ENCODE results near the gene TMCO4.
A peak's percentile ranks its signal among the peaks of the same experiment; 100 is the strongest.
"Not testable (repeated sequence)": the region's sequence is repeated elsewhere in the genome, so short reads cannot be mapped to it uniquely, and the experiment has no call there.

TMCO4 gene

GRCh38 chr1:19654886-19655717, 144.6 kb downstream of the TMCO4 start:
- no peak for DNase-seq

GRCh38 chr1:19654386-19654785, 145.3 kb downstream of the TMCO4 start:
- DNase-seq, result no peak

- no peak for DNase-seq
Measured at GRCh38 chr1:19651141-19651737, 148.5 kb downstream of the TMCO4 start.

DNA sequence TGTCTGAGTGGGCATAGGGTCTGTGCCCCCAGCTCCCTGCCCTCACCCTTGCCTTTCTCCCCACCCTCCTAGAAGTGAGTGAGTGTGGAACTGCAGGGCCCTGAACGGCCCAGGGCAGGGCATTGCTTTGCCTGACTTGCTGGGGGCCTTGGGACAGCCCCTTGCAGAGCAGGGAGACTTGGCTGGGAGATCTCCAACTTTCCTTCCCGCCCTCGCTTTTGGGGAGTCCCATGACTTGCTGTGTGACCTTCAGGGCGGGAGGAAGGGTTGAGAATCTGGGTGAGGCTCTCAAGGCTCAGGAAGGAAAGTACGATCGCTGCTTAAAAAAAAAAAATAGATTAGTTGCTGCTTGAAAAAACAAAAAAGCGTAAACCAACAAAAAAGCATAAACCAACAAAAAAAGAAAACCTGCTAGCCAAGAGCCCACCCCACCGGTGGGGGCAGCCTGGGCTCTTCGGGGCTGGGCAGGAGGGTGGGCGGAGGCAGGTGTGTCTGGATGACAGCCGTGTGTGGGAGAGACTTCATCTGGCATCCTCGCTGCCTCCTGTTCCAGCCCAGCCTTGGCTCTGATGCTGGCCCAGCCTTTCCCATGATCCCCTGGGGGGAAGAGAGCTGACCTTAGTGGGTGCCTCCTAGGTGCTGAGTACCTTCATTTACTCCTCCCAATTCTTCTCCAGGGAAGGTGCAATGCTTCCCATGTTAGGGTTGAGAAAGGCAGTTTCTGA, 149.1 kb downstream of the TMCO4 start:
- no peak for DNase-seq

DNA sequence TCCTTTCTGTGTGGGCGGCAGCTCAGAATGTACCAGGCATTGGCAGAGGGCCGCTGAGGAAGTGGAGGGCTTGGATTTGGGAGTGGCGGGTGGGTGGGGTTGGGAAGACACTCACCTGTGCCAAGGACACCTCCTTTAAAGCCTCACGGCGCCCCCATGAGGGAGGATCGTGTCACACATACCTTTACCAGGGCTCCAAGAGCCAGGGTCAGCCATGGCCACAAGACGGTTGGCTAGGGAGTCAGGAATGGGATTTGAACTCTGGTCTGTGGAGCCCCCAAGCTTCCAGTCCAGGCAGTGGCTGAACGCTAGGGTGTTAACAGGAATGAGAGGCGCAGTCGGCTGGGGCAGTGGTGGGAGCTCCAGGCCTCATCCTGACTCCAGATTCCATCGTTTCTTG, 151.0 kb downstream of the TMCO4 start:
- DNase-seq, result no peak

- no peak for DNase-seq
Measured at GRCh38 chr1:19648239-19648638, 151.5 kb downstream of the TMCO4 start.

GRCh38 chr1:19647643-19648042, 152.1 kb downstream of the TMCO4 start:
- no peak for DNase-seq

DNA sequence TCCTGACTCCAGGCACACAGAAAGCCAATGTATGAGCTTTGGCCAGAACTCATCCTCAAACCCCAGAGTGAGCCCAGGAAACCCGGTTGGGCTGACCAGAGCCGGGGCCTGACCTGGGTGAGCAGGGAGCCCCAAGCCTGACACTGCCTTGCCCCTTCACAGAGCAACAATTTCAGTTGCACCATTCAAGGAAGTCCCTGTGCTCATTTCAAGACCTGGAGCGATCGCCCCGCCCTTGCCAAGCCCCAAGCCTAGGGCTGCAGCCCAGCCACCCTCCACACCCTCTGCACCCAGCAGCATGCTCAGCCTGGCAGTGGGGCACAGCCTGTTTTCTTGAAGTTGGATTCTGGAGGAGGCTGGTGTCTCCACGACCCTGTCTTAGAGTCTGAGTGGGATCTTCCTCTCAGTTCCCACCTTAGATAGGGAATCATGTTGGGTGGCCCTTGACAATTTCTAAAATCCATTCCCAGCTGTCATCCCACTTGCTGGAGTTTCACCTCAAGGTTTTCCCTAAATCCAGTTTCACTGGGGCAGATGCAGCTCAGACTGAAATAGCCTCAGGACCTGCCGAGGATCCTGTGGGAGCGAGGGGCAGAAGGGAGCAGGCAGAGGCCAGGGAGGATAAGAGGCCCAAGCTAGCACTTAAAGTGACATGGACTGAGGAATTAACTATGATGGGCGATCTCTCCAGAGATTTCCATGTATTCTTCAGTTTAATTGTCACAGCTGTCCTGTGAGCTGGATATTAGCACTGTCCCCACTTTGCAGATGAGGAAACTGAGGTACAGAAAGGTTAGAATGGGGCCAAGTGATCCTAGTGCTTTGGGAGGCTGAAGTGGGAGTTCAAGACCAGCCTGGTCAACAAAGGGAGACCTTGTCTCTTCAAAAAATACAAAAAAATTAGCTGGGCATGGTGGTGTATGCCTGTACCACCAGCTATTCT, 153.1 kb downstream of the TMCO4 start:
- no peak for DNase-seq

GRCh38 chr1:19645411-19646251, 154.1 kb downstream of the TMCO4 start:
- DNase-seq, result no peak

GRCh38 chr1:19644681-19645410, 154.9 kb downstream of the TMCO4 start:
- peak; percentile 45 for DNase-seq

GRCh38 chr1:19644395-19644680, 155.4 kb downstream of the TMCO4 start:
- DNase-seq, result no peak

DNA sequence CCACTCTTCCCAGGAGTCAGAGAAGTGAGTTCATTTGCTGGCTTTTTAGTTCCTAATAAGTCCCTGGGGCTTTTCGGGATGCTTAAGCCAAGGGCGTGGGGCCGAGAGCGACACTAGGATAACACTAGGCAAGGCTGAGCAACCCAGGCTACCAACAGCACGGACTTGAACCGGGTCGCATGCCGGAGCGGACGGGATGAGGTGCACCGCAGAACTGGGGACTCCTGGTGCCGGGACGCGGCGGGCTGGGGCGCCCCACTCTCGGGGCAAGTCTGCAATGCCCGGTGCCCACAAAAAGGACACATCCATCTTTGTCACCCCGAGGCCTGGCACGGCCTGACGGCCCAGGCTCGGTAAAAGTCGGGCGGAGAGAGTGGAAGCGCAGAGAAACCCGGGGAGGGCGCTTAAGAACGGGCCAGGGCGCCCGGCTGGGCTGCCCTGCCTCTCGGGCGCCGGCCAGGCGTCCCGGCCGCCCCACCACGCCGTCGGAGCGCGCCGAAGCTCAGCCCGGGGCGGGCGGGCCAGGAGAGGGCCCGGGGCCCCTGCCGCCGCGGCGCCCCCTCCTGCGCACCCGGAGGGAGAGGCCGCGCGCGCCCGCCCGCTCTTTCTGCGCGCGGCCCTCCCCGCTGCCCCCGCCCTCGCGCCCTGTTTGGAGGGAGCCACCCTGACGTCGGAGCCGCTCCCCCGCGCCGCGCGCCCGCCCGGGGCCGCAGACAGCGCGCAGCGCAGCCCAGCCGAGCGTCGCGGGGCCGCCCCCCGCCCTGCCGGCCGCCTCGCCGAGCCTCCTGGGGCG, 155.9 kb downstream of the TMCO4 start, which contains the start of gene NBL1:
Gene NBL1, plus strand, starts transcription at position 710 of the 793 bp plus-strand sequence. CDS start 10,720 bp downstream, outside the sequence.
- peak; percentile 64 for DNase-seq

DNA sequence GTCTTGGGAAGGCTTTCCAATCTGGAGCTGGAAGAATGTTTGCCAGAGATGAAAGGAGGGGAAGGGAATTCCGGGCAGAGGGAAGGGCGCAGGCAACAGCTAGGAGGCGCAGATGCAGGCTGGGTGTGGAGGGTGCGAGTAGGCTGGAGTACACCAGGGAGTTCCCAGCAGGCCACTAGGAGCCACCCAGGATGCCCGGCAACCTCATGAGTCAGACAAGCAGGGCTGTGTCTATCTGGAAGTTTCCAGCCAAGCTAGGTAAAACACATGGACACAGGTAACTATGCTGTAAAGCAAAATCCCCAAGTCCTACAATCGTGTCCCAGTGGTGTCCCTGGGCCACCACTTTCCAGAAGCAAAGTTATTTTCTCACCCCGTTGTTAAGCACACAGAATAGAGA, 156.6 kb downstream of the TMCO4 start:
- no peak for DNase-seq

DNA sequence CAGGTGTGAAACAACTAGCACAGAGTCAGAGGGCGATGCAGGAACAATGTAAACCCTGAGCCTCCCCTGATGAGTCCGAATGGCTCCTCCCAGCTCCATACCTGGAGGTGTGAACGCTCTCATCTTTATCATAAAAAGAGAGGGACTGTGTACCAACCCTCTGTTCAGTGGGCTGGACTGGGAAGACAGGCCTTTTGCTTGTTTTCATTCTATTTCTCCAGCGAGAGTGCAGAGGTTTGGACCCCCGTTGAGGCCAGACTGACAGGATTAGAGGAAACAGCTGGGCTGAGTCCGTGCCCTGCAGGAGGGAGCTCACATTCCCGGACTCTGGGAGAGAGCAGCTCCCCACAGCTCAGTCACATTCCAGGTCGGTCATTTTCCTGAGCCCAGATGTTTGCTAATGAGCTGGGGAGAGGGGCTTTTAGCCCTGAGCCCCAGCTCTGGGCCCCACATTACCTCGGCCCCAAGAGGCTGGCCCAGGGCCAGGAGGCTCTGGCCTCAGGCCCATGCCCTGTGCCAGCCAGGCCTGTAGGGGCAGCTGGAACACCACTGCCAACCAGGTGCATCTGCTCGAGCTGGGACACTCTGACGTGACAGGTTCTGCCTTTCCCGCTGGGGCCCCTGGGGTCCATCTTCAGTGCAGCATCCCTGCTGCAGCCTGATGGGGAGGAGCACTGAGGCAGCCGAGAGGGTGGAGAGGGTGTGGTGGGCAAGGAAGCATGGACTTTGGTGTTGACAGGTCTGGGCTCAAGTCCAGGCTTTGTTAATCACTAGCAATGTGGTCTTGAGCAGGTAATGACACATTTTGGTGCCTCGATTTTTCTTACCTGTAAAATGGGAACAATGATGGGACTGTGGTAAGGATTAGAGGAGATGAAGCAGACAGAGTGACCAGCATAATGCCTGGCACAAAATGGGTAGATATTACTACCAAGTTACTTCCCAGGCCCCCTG, 159.1 kb downstream of the TMCO4 start:
- DNase-seq, result no peak

GRCh38 chr1:19639999-19640362, 159.7 kb downstream of the TMCO4 start:
- DNase-seq, result no peak

GRCh38 chr1:19639228-19639627, 160.5 kb downstream of the TMCO4 start:
- not testable (repeated sequence) for DNase-seq

DNA sequence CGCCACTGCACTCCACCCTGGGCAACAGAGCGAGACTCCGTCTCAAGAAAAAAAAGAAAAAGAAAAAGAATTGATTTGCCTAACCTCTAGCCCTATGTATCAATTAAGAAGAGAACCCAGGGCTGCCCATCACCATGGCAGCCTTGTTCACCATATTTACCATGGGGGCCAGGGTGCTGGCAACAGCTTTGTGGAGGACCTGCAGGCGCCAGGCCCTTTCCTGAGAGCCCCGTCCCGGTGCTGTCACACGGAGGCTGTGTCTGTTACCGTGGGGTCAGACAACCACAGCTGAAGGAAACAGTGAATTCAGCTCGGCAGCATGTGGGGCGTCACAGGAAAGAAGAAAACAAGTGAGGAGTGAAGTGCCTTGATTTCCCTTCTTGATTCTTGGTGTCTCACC, 162.1 kb downstream of the TMCO4 start:
- DNase-seq, result no peak

DNA sequence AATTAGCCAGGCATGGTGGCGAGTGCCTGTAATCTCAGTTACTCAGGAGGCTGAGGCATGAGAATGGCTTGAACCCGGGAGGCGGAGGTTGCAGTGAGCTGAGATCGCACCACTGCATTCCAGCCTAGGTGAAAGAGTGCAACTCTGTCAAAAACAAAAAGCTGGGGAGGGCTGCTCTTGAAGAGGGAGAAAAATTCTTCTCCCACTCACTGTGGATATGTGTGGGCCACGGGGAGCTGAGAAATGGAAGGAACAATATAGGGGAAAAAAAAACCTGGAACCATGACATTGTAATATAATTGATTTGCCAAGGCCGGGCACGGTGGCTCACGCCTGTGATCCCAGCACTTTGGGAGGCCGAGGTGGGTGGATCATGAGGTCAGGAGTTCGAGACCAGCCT, 163.0 kb downstream of the TMCO4 start:
- DNase-seq, result not testable (repeated sequence)

- no peak for DNase-seq
Measured at GRCh38 chr1:19636065-19636464, 163.7 kb downstream of the TMCO4 start.

Measured in activated gamma-delta T cell treated with Interleukin-2 at 50 U/mL for 16 hours (primary cell).